Testis (tissue), 3 donors: ENCODE data around the gene PIEZO2. TPM values are rescaled to one million over a fixed set of nuclear protein-coding genes. Genes with fewer than 3 reads are reported as not detected.
"Not testable (repeated sequence)": the region's sequence is repeated elsewhere in the genome, so short reads cannot be mapped to it uniquely, and the experiment has no call there.

Experiments used
- DNase-seq: peaks from one replicate; pipeline ENCODE4 v3.0.0-alpha.2; 2019
- H3K27ac ChIP-seq, 2 donors: fragments of 200-600 bp; sonication (generic); one replicate each; pipeline ENCODE4 v1.5.1; 2019
- H3K27me3 ChIP-seq: fragments of 200-600 bp; sonication (generic); one replicate; pipeline ENCODE4 v1.5.1; 2019
- H3K36me3 ChIP-seq: fragments of 200-600 bp; sonication (generic); one replicate; pipeline ENCODE4 v1.5.1; 2017; ENCODE audit warnings: low read depth; ENCODE audit errors: missing control alignments
- H3K4me1 ChIP-seq: fragments of 200-600 bp; sonication (generic); one replicate; pipeline ENCODE4 v1.5.1; 2019
- H3K4me3 ChIP-seq, 2 donors: fragments of 200-600 bp; sonication (generic); one replicate each; pipeline ENCODE4 v1.5.1; 2017 to 2019
- H3K9me3 ChIP-seq: fragments of 200-600 bp; sonication (generic); one replicate; pipeline ENCODE4 v1.5.1; 2017
- CTCF ChIP-seq, 3 experiments: fragments of 450-650 bp in 2 of 3; fragments of 200-600 bp in 1 of 3; sonication (generic) in 1 of 3; IDR thresholded peaks; one replicate each; pipeline ENCODE4 v1.5.1; 2016 to 2019; ENCODE audit warnings: antibody characterized with exemption in 3 of 3, mild to moderate bottlenecking in 2 of 3, moderate library complexity in 1 of 3
- POLR2A ChIP-seq: fragments of 450-650 bp; IDR thresholded peaks from one replicate; pipeline ENCODE4 v1.6.1; 2017; ENCODE audit warnings: antibody characterized with exemption, mild to moderate bottlenecking, moderate library complexity
- WGBS, 2 donors: methylation state at CpG; one replicate each; pipeline ENCODE4 v1.1.5; 2018; 5-methylcytosine and 5-hydroxymethylcytosine counted together
- intact Hi-C: fragments of 100-400 bp; cut with DNase I; formaldehyde crosslinking; loops from one replicate; pipeline ENCODE4 v1.15.1; 2023; ENCODE audit warnings: low total_unique reads
- polyA plus RNA-seq: library from polyadenylated mRNA; stranded (reverse); fragments of 350-450 nt; fragmentation: Illumina TruSeq; extraction: RNeasy Lipid Tissue Mini Kit (QIAGEN cat#74804); gene quantifications from one replicate; pipeline ENCODE4 v1.2.3, GENCODE V29; 2014; ENCODE audit warnings: low read depth, low replicate concordance; ENCODE audit not compliant: insufficient read depth
- total RNA-seq, 2 donors: library from RNA; depleted of rRNA; stranded (reverse); fragments of >200 nt; gene quantifications; one replicate each; pipeline ENCODE4 v1.2.3, GENCODE V29; 2016

The PIEZO2 gene
- total and polyA plus RNA-seq, 3 donors from 2014 or later, result 2.3 to 3.5 (median 3.0) TPM

GRCh38 chr18:10659000-10659399 lies 490.4 kb downstream of the PIEZO2 start:
- intact Hi-C loops, result no loop called here
- DNase-seq, result no peak
- no peaks in the 10 kb centered on the region for H3K27me3 ChIP-seq
- no peaks in the 10 kb centered on the region for H3K9me3 ChIP-seq
- no peaks in the 10 kb centered on the region for H3K4me1 ChIP-seq
- TF ChIP-seq POLR2A, result no peak
- no peak for TF ChIP-seq CTCF (IDR thresholded peaks at IDR 0.05)
- 66 to 71% methylated on average over 5 of the region's 5 CpGs for WGBS, 2 donors
- no peak overlapping the region for H3K27ac ChIP-seq
- no peak overlapping the region for H3K4me3 ChIP-seq
- H3K36me3 ChIP-seq, result no peaks in the 10 kb centered on the region

- H3K36me3 ChIP-seq, H3K4me3 ChIP-seq, H3K9me3 ChIP-seq, H3K27me3 ChIP-seq, H3K27ac ChIP-seq, H3K4me1 ChIP-seq, DNase-seq, intact Hi-C loops: not testable (repeated sequence)
- 45 to 67% methylated on average over 2 to 4 of the region's 5 CpGs for WGBS, 2 donors
Measured at GRCh38 chr18:10644003-10644402, 505.4 kb downstream of the PIEZO2 start.

- H3K27ac ChIP-seq, DNase-seq, H3K27me3 ChIP-seq, H3K36me3 ChIP-seq, H3K9me3 ChIP-seq, H3K4me1 ChIP-seq, intact Hi-C loops, H3K4me3 ChIP-seq: not testable (repeated sequence)
- 71% methylated on average over 1 of the region's 5 CpGs; no CpG with 5 or more reads in 1 of the 2 donors for WGBS, 2 donors
Measured at GRCh38 chr18:10642915-10643524, 506.3 kb downstream of the PIEZO2 start.

- H3K27me3 ChIP-seq, H3K4me3 ChIP-seq, H3K9me3 ChIP-seq, H3K36me3 ChIP-seq, H3K4me1 ChIP-seq, intact Hi-C loops, H3K27ac ChIP-seq, DNase-seq: not testable (repeated sequence)
- WGBS, 2 donors, result 81 to 89% methylated on average over 2 to 4 of the region's 6 CpGs
Measured at GRCh38 chr18:10638539-10638885, 510.9 kb downstream of the PIEZO2 start.

GRCh38 chr18:10637858-10638538 lies 511.4 kb downstream of the PIEZO2 start:
- DNase-seq, H3K27ac ChIP-seq, H3K27me3 ChIP-seq, intact Hi-C loops, H3K4me1 ChIP-seq, H3K9me3 ChIP-seq, H3K36me3 ChIP-seq, H3K4me3 ChIP-seq: not testable (repeated sequence)
- WGBS, 2 donors, result 47% methylated on average over 5 of the region's 11 CpGs; no CpG with 5 or more reads in 1 of the 2 donors

- H3K27me3 ChIP-seq, H3K27ac ChIP-seq, DNase-seq, intact Hi-C loops, H3K4me3 ChIP-seq, H3K36me3 ChIP-seq, H3K9me3 ChIP-seq, H3K4me1 ChIP-seq: not testable (repeated sequence)
- WGBS, 2 donors, result 75 to 76% methylated on average over 6 of the region's 6 CpGs
Measured at GRCh38 chr18:10629076-10629475, 520.3 kb downstream of the PIEZO2 start.

- H3K27ac ChIP-seq, H3K9me3 ChIP-seq, H3K4me1 ChIP-seq, intact Hi-C loops, H3K4me3 ChIP-seq, DNase-seq, H3K36me3 ChIP-seq, H3K27me3 ChIP-seq: not testable (repeated sequence)
- WGBS, 2 donors, result 78 to 83% methylated on average over 7 of the region's 7 CpGs
Measured at GRCh38 chr18:10626606-10627213, 522.7 kb downstream of the PIEZO2 start.

GRCh38 chr18:10623606-10624005 lies 525.8 kb downstream of the PIEZO2 start:
- H3K27ac ChIP-seq, H3K4me3 ChIP-seq, DNase-seq, H3K36me3 ChIP-seq, intact Hi-C loops, H3K9me3 ChIP-seq, H3K4me1 ChIP-seq, H3K27me3 ChIP-seq: not testable (repeated sequence)
- 65 to 68% methylated on average over 4 of the region's 4 CpGs for WGBS, 2 donors

- H3K9me3 ChIP-seq, intact Hi-C loops, H3K4me3 ChIP-seq, H3K36me3 ChIP-seq, H3K27ac ChIP-seq, DNase-seq, H3K27me3 ChIP-seq, H3K4me1 ChIP-seq: not testable (repeated sequence)
- 56 to 61% methylated on average over 1 of the region's 2 CpGs for WGBS, 2 donors
Measured at GRCh38 chr18:10622982-10623381, 526.4 kb downstream of the PIEZO2 start.

GRCh38 chr18:10620670-10621329 lies 528.6 kb downstream of the PIEZO2 start:
- H3K9me3 ChIP-seq, intact Hi-C loops, H3K27me3 ChIP-seq, H3K27ac ChIP-seq, H3K4me3 ChIP-seq, H3K4me1 ChIP-seq, H3K36me3 ChIP-seq, DNase-seq: not testable (repeated sequence)
- 60 to 66% methylated on average over 1 of the region's 2 CpGs for WGBS, 2 donors
